GM21447 (cell line): ENCODE results near the gene ZSCAN5B.

Experiments
- ATAC-seq: cut with Tn5 transposase; IDR thresholded peaks from one replicate; pipeline ENCODE4 v1.9.1; 2021; ENCODE audit not compliant: unreplicated experiment

The ZSCAN5B gene

DNA sequence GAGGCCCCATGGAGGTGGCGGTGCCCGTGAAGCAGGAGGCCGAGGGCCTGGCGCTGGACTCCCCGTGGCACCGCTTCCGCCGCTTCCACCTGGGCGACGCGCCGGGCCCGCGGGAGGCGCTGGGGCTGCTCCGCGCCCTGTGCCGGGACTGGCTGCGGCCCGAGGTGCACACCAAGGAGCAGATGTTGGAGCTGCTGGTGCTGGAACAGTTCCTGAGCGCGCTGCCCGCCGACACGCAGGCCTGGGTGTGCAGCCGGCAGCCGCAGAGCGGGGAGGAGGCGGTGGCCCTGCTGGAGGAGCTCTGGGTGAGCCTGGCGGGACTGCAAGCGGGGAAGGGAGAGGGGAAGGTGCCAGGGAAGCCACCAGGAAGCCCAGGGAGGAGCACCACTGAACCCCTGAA, 50.7 kb downstream of the ZSCAN5B start:
- no peak for ATAC-seq

DNA sequence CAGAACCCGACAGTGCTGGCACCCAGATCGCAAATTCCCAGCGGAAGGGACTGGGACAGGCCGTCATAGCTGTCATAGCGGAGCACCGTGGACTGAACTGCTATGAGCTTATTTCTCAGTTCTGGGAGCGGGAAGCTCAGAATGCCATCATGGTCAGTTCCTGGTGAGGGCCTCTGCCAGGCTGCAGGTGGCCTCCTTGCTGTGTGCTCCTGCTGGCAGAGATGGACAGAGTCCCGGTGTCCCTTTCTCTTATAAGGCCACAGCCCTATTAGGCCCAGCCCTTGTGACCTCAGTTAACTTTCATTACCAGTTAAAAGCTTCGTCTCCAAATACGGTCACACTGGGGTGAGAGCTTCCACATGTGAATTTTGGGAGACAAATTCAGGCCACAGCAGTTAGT, 51.9 kb downstream of the ZSCAN5B start:
- no peak for ATAC-seq

DNA sequence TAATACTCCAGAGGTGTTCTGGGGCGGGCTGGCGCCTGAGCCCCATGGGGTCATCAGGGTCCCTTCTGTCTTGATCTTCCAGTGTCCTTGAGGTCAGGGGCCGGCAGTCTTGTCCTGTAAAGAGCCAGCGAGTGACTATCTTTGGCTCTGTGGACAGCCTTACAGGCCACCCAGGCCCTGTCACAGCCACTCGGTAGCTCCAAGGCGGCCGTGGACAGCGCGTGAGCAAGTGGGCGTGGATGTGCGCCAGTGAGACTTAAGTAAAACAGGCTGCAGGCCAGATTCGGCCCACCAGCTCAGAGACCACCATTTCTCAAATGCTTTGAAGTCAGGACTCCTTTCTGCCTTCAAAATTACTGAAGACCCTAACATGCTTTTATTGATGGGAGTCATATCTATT, 52.8 kb downstream of the ZSCAN5B start:
- no peak for ATAC-seq

DNA sequence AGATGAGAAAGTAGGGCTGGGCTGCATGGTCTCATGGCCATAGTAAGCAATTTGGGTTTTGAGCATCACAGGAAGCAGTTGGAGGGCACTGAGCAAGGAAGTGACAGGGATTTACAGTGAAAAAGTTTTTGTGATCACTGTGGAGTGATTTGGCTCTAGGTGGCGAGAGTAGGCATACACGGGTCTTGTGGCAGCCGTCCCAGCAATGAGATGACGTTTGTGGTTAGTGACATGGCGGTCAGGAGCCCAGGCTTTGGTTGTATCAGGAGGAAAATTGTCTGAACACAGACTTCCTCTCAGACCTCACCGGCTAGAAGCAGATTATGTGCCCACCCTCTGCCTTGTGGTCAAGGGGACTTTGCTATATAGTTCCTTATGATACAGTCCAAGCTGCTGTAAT, 53.2 kb downstream of the ZSCAN5B start:
- ATAC-seq, result no peak

DNA sequence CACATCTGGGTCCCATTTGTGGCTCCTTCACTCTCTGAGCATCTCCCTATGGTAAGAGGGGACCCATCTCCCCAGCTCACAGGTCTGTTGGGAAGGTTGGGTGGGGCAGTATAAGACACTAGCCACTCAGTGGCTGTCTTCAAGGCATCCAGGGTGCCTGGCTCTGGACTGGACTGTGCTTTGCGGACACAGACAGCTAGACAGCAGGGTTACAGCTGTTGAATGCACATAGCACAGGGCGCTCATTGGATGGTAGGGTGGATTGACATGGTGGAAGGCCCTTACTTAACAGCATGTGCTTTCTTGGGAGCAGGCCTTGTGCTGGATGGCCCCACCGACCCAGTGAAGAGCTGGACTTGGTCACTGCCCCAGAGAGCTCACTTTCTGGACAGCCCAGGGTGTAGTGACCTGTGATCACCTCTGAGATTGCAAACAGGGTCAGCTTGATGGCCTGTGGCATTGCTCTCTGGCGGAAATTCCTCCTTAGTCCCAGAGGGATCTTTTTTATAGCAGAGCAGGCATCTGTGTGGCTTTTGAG, 54.6 kb downstream of the ZSCAN5B start:
- ATAC-seq, result no peak

DNA sequence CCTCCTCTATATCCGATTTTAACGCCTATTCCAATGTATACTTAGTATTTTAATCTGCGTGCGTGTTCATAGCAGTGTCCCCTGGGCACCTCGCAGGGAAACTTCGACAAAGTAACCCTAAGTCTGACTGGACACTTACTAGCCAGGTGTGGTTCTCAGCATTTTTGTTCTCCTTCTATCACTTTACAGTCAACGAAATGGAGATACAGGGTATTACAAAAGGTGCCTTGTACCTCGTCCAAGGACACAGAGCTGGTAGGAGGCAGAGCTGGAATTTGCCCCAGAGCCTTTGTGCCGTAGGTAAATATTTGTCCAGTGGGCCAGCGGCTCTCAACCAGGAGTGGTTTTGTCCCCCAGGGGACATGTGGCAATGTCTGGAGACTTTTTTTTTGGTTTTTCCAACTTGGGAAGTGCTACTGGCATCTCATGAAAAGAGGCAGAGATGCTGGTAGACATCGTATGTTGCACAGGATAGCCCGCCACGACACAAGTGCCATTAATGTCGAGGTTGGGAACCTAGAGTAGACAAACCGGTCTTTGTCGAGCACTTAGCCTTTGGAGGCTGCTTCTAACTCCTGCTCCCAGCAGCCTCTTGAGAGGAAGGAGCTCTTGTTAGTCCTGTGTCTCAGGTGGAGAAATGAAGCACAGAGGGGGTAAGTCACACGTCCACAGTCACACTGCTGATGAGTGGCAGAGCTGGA, 55.3 kb downstream of the ZSCAN5B start:
- ATAC-seq, result no peak

DNA sequence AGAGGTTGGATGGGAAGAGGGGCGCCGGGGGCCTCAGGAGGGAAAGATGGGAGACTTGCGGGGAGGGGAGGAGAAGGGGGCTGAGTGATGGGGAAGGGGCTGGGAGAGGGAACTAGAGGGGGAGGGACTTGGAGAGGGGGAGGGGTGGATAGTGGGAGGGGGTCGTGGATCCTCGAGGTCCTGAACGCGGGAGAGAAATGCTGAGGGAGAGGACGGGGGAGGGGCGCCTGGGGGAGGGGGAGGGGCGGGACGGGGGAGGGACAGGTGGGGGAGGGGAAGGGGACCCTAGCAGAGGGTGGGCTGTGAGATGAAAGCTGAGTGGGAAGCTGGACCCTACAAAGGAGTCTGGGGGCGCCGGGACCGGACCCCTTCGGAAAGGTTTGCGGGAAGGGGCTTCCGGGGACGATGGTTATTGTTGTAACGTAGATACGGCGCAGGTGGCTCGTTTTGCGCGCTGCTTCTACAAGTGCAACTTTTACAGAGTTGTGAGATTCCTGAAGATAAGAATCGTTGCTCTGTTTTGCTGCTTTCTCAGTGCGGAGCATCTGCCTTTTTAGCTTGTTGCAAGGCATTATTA, 56.1 kb downstream of the ZSCAN5B start:
- ATAC-seq, result no peak

DNA sequence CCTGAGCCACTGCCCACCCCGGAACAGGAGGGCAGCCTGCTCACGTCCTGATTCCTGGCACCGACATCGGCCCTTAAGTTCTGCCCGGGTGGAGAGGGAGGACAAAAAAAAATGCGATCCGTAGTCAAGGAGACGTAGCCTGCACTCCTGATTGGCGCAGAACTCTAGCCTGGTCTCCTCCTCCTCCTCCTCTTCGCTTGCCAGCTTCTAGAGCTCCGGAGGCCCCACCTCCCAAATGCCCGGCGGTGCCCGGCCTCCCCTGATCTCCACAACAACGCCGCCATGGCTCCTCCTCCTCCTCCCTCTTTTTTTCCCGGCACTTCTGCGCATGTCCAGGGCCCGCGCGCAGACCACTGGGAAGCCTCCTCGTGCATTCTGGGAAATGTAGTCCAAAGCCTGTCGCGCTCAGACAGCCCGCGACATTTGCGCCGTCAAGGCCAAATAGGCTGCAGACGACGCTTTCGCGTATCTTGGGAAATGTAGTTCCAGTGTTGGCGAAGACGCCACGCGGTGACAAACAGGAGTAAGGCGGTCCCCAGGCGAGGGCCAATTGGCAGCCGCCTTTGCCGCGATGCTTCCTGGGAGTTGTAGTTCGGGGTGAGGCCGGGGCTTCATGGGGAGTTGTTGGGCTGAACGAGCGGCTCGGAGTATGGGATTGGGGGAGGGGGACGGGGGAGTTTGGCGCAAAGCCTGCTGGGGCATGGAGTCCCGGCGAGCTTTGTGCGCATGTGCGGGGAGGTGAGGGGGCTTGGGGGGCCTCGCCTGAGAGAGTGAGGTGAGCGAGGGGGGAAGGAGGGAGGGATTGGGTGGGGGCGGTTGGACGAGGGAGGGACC, 56.8 kb downstream of the ZSCAN5B start, which contains the start of gene ZNF444:
Gene ZNF444, plus strand, starts transcription at position 705 of the 834 bp plus-strand sequence. CDS start 5,625 bp downstream, outside the sequence.
- peak; percentile 87 for ATAC-seq

DNA sequence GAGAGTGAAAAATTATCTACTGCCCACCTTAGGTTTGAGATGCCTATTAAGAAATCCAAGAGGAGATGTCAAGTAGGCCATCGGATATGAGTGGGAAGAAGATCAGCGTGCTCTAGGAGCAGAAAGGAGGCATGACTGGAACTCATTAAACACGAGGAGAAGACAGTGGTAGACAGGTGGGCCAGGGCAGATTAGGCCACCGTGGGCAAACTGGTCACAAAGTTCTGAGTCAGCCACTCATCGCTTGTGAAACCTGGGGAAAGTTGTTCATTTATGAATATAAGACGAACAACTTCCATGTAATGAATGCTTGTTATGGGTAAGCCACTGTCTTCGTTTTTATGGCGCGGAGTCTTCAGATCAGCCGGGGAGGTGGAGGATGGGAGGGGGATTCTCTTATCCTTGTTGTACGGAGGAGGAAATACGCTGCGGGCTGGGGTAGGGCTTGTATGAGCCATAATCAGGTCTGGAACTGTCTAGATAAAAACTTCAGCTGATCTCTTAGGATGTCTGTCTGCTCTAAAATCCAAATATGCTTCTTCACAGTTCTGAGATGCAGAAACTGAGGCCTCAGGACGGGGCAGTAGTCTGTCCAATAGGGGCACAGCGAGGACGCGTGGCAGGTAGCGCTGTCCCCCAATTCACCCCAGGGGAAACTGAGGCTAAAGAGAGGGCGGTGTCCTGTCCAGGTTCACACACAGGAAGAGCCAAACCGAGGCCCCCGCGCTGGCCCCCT, 57.6 kb downstream of the ZSCAN5B start:
- ATAC-seq, result peak; percentile 1
